Measurements from ENCODE around the gene DPP6. TPM values are rescaled to one million over a fixed set of nuclear protein-coding genes. Genes with fewer than 3 reads are reported as not detected.

Gene DPP6
- total and polyA plus RNA-seq, 12 donors, result 0.07 to 2.1 (median 0.16) TPM; not detected in 4

DNA sequence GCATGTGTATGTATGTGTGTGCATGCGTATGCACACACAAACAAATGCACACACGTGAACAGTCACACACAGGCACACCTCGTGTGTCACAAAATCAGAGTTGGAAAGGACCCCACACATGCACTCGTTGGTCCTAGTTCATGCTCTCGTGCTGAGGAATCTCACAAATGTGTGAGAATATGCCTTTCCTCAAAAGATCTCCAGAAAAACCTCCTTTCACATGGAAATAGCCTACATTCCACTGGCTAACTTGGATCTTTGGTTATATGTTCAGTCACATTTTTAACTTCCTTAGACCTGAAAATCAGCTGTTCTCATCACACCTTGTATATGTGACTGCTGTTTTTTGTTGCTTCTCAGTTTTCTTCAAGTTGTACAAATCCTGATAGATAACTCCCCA is 256.7 kb downstream of the DPP6 start:
- TF ChIP-seq, protein P1, sequence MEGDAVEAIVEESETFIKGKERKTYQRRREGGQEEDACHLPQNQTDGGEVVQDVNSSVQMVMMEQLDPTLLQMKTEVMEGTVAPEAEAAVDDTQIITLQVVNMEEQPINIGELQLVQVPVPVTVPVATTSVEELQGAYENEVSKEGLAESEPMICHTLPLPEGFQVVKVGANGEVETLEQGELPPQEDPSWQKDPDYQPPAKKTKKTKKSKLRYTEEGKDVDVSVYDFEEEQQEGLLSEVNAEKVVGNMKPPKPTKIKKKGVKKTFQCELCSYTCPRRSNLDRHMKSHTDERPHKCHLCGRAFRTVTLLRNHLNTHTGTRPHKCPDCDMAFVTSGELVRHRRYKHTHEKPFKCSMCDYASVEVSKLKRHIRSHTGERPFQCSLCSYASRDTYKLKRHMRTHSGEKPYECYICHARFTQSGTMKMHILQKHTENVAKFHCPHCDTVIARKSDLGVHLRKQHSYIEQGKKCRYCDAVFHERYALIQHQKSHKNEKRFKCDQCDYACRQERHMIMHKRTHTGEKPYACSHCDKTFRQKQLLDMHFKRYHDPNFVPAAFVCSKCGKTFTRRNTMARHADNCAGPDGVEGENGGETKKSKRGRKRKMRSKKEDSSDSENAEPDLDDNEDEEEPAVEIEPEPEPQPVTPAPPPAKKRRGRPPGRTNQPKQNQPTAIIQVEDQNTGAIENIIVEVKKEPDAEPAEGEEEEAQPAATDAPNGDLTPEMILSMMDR (IDR thresholded peaks at IDR 0.05), result no peak
- no peaks in the 10 kb centered on the region for H3K4me1 ChIP-seq
- H3K9me3 ChIP-seq, result no peaks in the 10 kb centered on the region
- no peak overlapping the region for H3K4me3 ChIP-seq
- no peak for DNase-seq
- 43 to 48% methylated on average over 5 of the region's 5 CpGs for WGBS, 2 donors
- intact Hi-C loops (cut with DNase I), result no loop called here
- H3K27me3 ChIP-seq, result peaks cover 0 to 41% (median 13%) of the 10 kb centered on the region in 7 donors
- ATAC-seq, result no peak
- no peak overlapping the region for H3K27ac ChIP-seq
- H3K36me3 ChIP-seq, result no peaks in the 10 kb centered on the region

DNA sequence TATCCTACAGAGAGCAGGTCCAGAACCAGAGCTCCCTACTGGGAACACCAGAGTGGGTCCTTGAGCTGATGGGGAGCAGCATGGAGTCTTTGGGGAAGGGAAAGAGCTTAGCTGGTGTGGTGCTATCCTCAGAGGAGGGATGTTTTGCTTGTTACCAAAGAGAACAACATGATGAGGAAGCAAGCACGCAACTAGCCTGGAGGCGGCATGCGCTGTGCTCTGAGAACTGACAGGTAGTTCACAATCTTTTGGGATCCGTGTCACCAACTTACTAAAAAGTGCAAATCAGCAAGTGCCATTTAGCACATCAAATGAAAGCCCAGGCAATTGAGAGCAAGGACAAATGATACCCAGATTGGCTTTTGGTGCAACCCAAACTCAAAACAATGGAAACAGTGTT is 257.9 kb downstream of the DPP6 start:
- Histone ChIP-seq H3K27ac (no peak overlapping the region), H3K4me1 (no peaks in the 10 kb centered on the region), H3K4me3 (no peak overlapping the region), H3K9me3 (no peaks in the 10 kb centered on the region), H3K27me3 (peaks cover 0 to 34% (median 13%) of the 10 kb centered on the region in 7 donors), H3K36me3 (no peaks in the 10 kb centered on the region)
- intact Hi-C loops (cut with DNase I), result no loop called here
- TF ChIP-seq, protein P1 (IDR thresholded peaks at IDR 0.05), result no peak
- WGBS, 2 donors, result 78 to 81% methylated on average over 4 of the region's 4 CpGs
- ATAC-seq (no peak), DNase-seq (no peak)

DNA sequence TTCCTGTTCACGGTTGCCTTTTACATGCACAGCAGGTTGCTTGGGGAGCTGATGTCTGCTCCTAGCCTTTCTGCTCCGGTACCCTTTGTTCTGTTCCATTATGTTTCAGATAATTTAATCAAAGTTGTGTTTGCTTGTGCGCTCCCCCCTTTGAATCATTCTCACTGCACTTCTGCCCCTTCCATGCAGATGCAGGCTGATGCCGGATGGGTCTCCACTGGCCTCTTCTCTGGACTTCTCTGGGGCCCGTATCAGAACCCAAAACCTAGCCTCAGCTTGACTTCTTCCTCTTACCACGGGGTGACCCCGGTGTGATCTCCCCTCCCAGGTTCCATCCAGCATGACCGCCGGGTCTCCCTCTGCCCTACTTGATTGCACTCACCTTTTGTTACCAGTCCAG is 272.0 kb downstream of the DPP6 start:
- 87 to 89% methylated on average over 9 of the region's 9 CpGs for whole genome bisulfite sequencing, 2 donors
- no peaks in the 10 kb centered on the region for H3K4me1 ChIP-seq
- intact Hi-C loops (cut with DNase I), result no loop called here
- H3K27ac ChIP-seq, result no peak overlapping the region
- H3K9me3 ChIP-seq, result peaks cover 0 to 4% (median 0%) of the 10 kb centered on the region in 11 donors
- H3K4me3 ChIP-seq, result no peak overlapping the region
- H3K36me3 ChIP-seq, result no peaks in the 10 kb centered on the region
- no peak for DNase-seq
- H3K27me3 ChIP-seq, result no peaks in the 10 kb centered on the region
- no peak for ATAC-seq
- TF ChIP-seq, protein P1 (IDR thresholded peaks at IDR 0.05), result no peak

DNA sequence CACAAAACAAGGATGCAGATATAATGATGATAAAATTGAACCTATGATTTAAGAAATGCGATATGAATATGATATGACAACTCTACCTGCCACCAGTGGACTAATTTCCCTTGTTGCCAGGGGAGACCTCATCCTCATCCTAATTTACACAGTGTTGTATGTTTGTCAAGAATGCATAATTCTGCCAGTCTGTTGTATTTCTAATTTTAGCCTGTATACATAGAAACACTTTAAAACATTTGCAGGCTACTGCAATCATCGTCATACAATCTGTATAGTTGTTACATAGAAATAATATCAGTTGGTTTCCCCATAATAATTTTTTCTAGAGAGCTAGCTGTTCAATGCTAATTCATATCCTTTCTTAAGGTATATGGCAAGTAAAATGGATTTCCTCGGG is 274.2 kb downstream of the DPP6 start:
- no peak overlapping the region for H3K4me3 ChIP-seq
- no peak for DNase-seq
- TF ChIP-seq, protein P1 (IDR thresholded peaks at IDR 0.05), result no peak
- H3K36me3 ChIP-seq, result no peaks in the 10 kb centered on the region
- H3K4me1 ChIP-seq, result no peaks in the 10 kb centered on the region
- no peaks in the 10 kb centered on the region for H3K27me3 ChIP-seq
- no peak for ATAC-seq
- intact Hi-C loops (cut with DNase I), result no loop called here
- WGBS, 2 donors, result 44 to 63% methylated on average over 3 of the region's 3 CpGs
- no peak overlapping the region for H3K27ac ChIP-seq
- peaks cover 0 to 6% (median 0%) of the 10 kb centered on the region in 11 donors for H3K9me3 ChIP-seq
